Ascending aorta (tissue), 2 donors: Measurements from ENCODE around the gene MFSD12. TPM values are rescaled to one million over a fixed set of nuclear protein-coding genes. Genes with fewer than 3 reads are reported as not detected.

Experiments used
- DNase-seq, 2 donors: peaks; one replicate each; pipeline ENCODE4 v3.0.0-alpha.2; 2019; ENCODE audit warnings: low spot score in 2 of 2
- H3K27ac ChIP-seq, 2 donors: fragments of 200-600 bp; sonication (generic); one replicate each; pipeline ENCODE4 v1.5.1; 2016 to 2017; ENCODE audit warnings: mild to moderate bottlenecking in 1 of 2
- H3K27me3 ChIP-seq: fragments of 200-600 bp; sonication (generic); one replicate; pipeline ENCODE4 v1.5.1; 2017
- H3K36me3 ChIP-seq, 2 donors: fragments of 200-600 bp; sonication (generic); one replicate each; pipeline ENCODE4 v1.5.1; 2016
- H3K4me1 ChIP-seq, 2 donors: fragments of 200-600 bp; sonication (generic); one replicate each; pipeline ENCODE4 v1.5.1; 2016 to 2017; ENCODE audit warnings: mild to moderate bottlenecking in 1 of 2
- H3K4me3 ChIP-seq, 2 donors: fragments of 200-600 bp; sonication (generic); one replicate each; pipeline ENCODE4 v1.5.1; 2016 to 2017; ENCODE audit warnings: mild to moderate bottlenecking in 1 of 2
- H3K9me3 ChIP-seq, 2 donors: fragments of 200-600 bp; sonication (generic); one replicate each; pipeline ENCODE4 v1.5.1; 2016
- CTCF ChIP-seq, 3 experiments: fragments of 200-600 bp in 2 of 3; fragments of 450-650 bp in 1 of 3; sonication (generic) in 2 of 3; IDR thresholded peaks; one replicate each; pipeline ENCODE4 v1.5.1; 2016 to 2019; ENCODE audit warnings: antibody characterized with exemption in 3 of 3, mild to moderate bottlenecking in 1 of 3, moderate library complexity in 1 of 3
- intact Hi-C: fragments of 100-400 bp; cut with DNase I; formaldehyde crosslinking; loops from one replicate; pipeline ENCODE4 v1.15.1; 2023
- total RNA-seq: library from RNA; depleted of rRNA; stranded (reverse); fragments of >200 nt; gene quantifications from one replicate; pipeline ENCODE4 v1.1.0, GENCODE V29; 2016

The MFSD12 gene
- total RNA-seq, 1 donor from 2014 or later: 133 TPM

- Histone ChIP-seq H3K27ac (no peak overlapping the region), H3K27me3 (no peaks in the 10 kb centered on the region), H3K4me3 (no peak overlapping the region), H3K4me1 (peaks cover 0 to 4% of the 10 kb centered on the region in 2 donors), H3K36me3 (peaks cover 60% of the 10 kb centered on the region in 2 donors), H3K9me3 (no peaks in the 10 kb centered on the region)
- intact Hi-C loops: no loop called here
- TF ChIP-seq CTCF (IDR thresholded peaks at IDR 0.05): no peak
- no peak for DNase-seq
These were observed 38.2 kb upstream of the MFSD12 start for GRCh38 chr19:3595521-3596061.

GRCh38 chr19:3593156-3593555, 35.8 kb upstream of the MFSD12 start:
- intact Hi-C loops: no loop called here
- Histone ChIP-seq H3K27me3 (no peaks in the 10 kb centered on the region), H3K27ac (peak overlapping the region; percentile 67 to 76), H3K36me3 (peaks cover 39 to 54% of the 10 kb centered on the region in 2 donors), H3K4me3 (no peak overlapping the region), H3K4me1 (no peaks in the 10 kb centered on the region), H3K9me3 (no peaks in the 10 kb centered on the region)
- DNase-seq: no peak
- TF ChIP-seq CTCF (IDR thresholded peaks at IDR 0.05): no peak

- Histone ChIP-seq H3K9me3 (no peaks in the 10 kb centered on the region), H3K27me3 (no peaks in the 10 kb centered on the region), H3K27ac (peak overlapping the region; percentile 67 to 76), H3K36me3 (peaks cover 33 to 43% of the 10 kb centered on the region in 2 donors), H3K4me1 (no peaks in the 10 kb centered on the region), H3K4me3 (no peak overlapping the region)
- intact Hi-C loops: no loop called here
- no peak for TF ChIP-seq CTCF (IDR thresholded peaks at IDR 0.05)
- DNase-seq: no peak
These were observed 34.7 kb upstream of the MFSD12 start for GRCh38 chr19:3591876-3592613.

- no peak overlapping the region for H3K4me3 ChIP-seq
- H3K27me3 ChIP-seq: no peaks in the 10 kb centered on the region
- no peaks in the 10 kb centered on the region for H3K9me3 ChIP-seq
- no peak for TF ChIP-seq CTCF (IDR thresholded peaks at IDR 0.05)
- H3K36me3 ChIP-seq: peaks cover 27 to 38% of the 10 kb centered on the region in 2 donors
- peaks cover 0 to 2% of the 10 kb centered on the region in 2 donors for H3K4me1 ChIP-seq
- peak overlapping the region; percentile 10 to 76 for H3K27ac ChIP-seq
- intact Hi-C loops: no loop called here
- no peak for DNase-seq
These were observed 33.7 kb upstream of the MFSD12 start for GRCh38 chr19:3590991-3591659.

GRCh38 chr19:3589949-3590348, 32.6 kb upstream of the MFSD12 start:
- Histone ChIP-seq H3K36me3 (peaks cover 15 to 26% of the 10 kb centered on the region in 2 donors), H3K27me3 (no peaks in the 10 kb centered on the region), H3K4me3 (no peak overlapping the region), H3K4me1 (peaks cover 7 to 11% of the 10 kb centered on the region in 2 donors), H3K9me3 (no peaks in the 10 kb centered on the region), H3K27ac (no peak overlapping the region)
- TF ChIP-seq CTCF (IDR thresholded peaks at IDR 0.05): no peak
- intact Hi-C loops: loop anchor here (2.0 kb wide), 1 partner anchor 17 kb away; the partner anchor contains the start of gene TBXA2R
- no peak for DNase-seq
